A673 (cell line): ENCODE results near the gene ARHGAP26. TPM values are rescaled to one million over a fixed set of nuclear protein-coding genes. Genes with fewer than 3 reads are reported as not detected.

Experiments
- BruUV-seq: library from RNA; stranded (reverse); fragments of 400-500 nt; replicated peaks from 2 replicates; lab custom pipeline; 2021; lab: Mats Ljungman, UMichigan
- CTCF ChIA-PET: fragments of 300-600 bp; sonication (Branson Sonifier 250); formaldehyde crosslinking; loops from one replicate; lab custom pipeline; 2022; ENCODE audit warnings: antibody characterized with exemption; lab: Charles Lee
- POLR2A ChIA-PET: fragments of 300-600 bp; sonication (Branson Sonifier 250); formaldehyde crosslinking; loops from one replicate; lab custom pipeline; 2022; ENCODE audit warnings: antibody characterized with exemption; ENCODE audit not compliant: low non-redundant PET; lab: Charles Lee
- DNase-seq: peaks from one replicate; pipeline ENCODE4 v3.0.0-alpha.2; 2015; ENCODE audit warnings: low spot score
- H3K27ac ChIP-seq: fragments of 200-600 bp; sonication (generic); 2 replicates; pipeline ENCODE4 v1.5.1; 2016; ENCODE audit warnings: mixed run types, low read depth, mild to moderate bottlenecking, mixed read lengths, antibody characterized with exemption, low read length; ENCODE audit not compliant: poor library complexity, severe bottlenecking
- H3K27me3 ChIP-seq: fragments of 200-600 bp; sonication (generic); replicated peaks from 2 replicates; pipeline ENCODE4 v1.6.1; 2017; ENCODE audit warnings: mixed run types, low read depth, mild to moderate bottlenecking, mixed read lengths, antibody characterized with exemption, low read length; ENCODE audit not compliant: insufficient read depth, poor library complexity
- H3K36me3 ChIP-seq: fragments of 200-600 bp; sonication (generic); 2 replicates; pipeline ENCODE4 v1.6.1; 2016; ENCODE audit warnings: mixed run types, mild to moderate bottlenecking, mixed read lengths, antibody characterized with exemption, low read length; ENCODE audit not compliant: insufficient read depth, poor library complexity, severe bottlenecking
- H3K4me1 ChIP-seq: fragments of 200-600 bp; sonication (generic); 2 replicates; pipeline ENCODE4 v1.6.1; 2017; ENCODE audit warnings: mixed run types, mild to moderate bottlenecking, mixed read lengths, antibody characterized with exemption, low read length; ENCODE audit not compliant: insufficient read depth, poor library complexity, severe bottlenecking
- H3K4me3 ChIP-seq: fragments of 200-600 bp; sonication (generic); 2 replicates; pipeline ENCODE4 v1.5.1; 2016; ENCODE audit warnings: low read depth, mixed run types, mild to moderate bottlenecking, mixed read lengths, low read length; ENCODE audit not compliant: poor library complexity, severe bottlenecking
- H3K9me3 ChIP-seq: fragments of 200-600 bp; sonication (generic); 2 replicates; pipeline ENCODE4 v1.6.1; 2016; ENCODE audit warnings: mixed run types, low read depth, mild to moderate bottlenecking, mixed read lengths, antibody characterized with exemption, low read length; ENCODE audit not compliant: poor library complexity, severe bottlenecking
- EZH2 ChIP-seq: fragments of 200-600 bp; sonication (generic); IDR thresholded peaks from 2 replicates; pipeline ENCODE4 v1.6.1; 2017; ENCODE audit warnings: borderline replicate concordance, low read depth, mild to moderate bottlenecking, mixed read lengths, antibody characterized with exemption, low read length; ENCODE audit not compliant: poor library complexity, severe bottlenecking
- intact Hi-C: fragments of 100-400 bp; cut with micrococcal nuclease; formaldehyde crosslinking; loops from one replicate; pipeline ENCODE4 v1.10.0; 2022; ENCODE audit not compliant: unreplicated experiment
- total RNA-seq: library from RNA; stranded (reverse); gene quantifications from 2 replicates; pipeline ENCODE4 v1.2.3, GENCODE V29; 2021
- TF ChIP-seq, protein P1 (sequence below): fragments of 300-800, 200-600 bp; sonication (generic); conservative IDR thresholded peaks from 2 replicates; pipeline ENCODE4 v1.5.1; 2017; ENCODE audit warnings: low read depth, mild to moderate bottlenecking, antibody characterized with exemption, low read length, moderate library complexity, mixed read lengths

The ARHGAP26 gene
- total RNA-seq, 1 experiment from 2014 or later: 25.5 TPM

DNA sequence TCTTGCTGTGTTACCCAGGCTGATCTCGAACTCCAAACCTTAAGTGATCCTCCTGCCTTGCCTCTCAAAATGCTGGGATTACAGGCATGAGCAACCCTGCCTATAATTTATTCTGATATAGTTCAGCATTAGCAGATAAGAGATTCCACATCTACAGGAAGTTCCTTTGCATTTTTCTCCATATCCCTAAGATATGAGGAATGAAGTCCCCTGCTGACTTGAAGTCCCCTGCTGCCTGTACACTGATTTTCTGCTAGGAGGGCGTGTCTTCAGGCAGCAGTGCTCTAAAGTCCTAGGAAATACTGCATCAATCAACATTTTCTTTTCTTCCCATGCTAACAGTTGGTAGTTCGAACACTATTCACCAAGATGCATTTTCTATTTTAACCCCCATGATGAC, 105.8 kb downstream of the ARHGAP26 start:
- ChIA-PET POLR2A (no interaction called here), CTCF (interaction anchor here (0.6 to 2.8 kb wide), 2 partner anchors 90 to 163 kb away, joined by 5 to 14 read pairs; no protein-coding TSS in a partner anchor)
- no peak overlapping the region for H3K27ac ChIP-seq
- H3K4me1 ChIP-seq: peaks cover 72% of the 10 kb centered on the region
- intact Hi-C loops: loop anchor here (2.0 to 10.0 kb wide), 2 partner anchors 105 to 551 kb away; partner anchors contain the start of genes ARHGAP26 and SPRY4
- BruUV-seq: no TSS peak
- no peaks in the 10 kb centered on the region for H3K27me3 ChIP-seq
- no peak overlapping the region for H3K4me3 ChIP-seq
- TF ChIP-seq, protein P1, sequence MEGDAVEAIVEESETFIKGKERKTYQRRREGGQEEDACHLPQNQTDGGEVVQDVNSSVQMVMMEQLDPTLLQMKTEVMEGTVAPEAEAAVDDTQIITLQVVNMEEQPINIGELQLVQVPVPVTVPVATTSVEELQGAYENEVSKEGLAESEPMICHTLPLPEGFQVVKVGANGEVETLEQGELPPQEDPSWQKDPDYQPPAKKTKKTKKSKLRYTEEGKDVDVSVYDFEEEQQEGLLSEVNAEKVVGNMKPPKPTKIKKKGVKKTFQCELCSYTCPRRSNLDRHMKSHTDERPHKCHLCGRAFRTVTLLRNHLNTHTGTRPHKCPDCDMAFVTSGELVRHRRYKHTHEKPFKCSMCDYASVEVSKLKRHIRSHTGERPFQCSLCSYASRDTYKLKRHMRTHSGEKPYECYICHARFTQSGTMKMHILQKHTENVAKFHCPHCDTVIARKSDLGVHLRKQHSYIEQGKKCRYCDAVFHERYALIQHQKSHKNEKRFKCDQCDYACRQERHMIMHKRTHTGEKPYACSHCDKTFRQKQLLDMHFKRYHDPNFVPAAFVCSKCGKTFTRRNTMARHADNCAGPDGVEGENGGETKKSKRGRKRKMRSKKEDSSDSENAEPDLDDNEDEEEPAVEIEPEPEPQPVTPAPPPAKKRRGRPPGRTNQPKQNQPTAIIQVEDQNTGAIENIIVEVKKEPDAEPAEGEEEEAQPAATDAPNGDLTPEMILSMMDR: no peak
- no peak for TF ChIP-seq EZH2
- DNase-seq: peak; percentile 83
- no peaks in the 10 kb centered on the region for H3K9me3 ChIP-seq
- H3K36me3 ChIP-seq: no peaks in the 10 kb centered on the region

DNA sequence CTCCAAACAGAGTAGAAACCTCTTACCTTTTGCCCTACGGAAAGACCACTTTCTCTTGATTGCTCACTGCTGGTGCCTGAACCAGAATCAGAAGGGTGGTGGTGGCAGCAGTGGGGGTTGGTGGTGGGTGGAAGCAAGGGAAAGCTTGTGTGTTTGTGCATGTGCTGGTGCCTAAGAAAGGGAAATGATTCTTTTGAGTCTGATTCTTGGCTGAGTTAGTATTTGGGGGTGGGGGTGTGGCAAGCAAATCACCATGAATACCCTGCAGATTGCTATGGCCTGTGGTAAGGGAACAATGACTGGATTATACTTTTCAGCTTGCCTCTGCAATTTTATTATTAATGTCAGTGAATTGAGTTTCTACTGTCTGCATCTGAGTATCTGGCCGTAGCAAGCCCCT, 106.6 kb downstream of the ARHGAP26 start:
- intact Hi-C loops: loop anchor here (2.0 to 10.0 kb wide), 2 partner anchors 106 to 552 kb away; partner anchors contain the start of genes ARHGAP26 and SPRY4

DNA sequence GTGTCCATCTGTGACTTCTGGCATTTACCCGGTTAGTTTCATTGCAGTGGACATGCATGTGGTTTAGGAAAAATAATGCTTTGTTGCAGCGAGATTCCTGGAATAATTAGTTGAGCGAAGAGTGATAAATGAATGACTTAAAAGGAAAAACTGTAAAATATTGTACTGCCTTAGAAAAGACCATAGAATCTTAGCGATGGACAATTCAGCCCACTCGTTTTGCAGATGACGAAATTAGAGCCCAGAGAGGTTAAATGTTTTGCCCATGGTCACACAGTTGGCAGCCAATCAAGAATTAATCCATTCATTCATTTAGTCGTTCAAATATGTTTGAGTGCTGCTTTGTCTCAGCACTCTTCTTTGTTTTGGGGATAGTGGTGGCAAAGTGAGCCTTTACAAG, 107.9 kb downstream of the ARHGAP26 start:
- H3K27me3 ChIP-seq: no peaks in the 10 kb centered on the region
- ChIA-PET CTCF (interaction anchor here (4.7 kb wide), 1 partner anchor 165 kb away, joined by 21 read pairs; no protein-coding TSS in a partner anchor), POLR2A (no interaction called here)
- no peak overlapping the region for H3K27ac ChIP-seq
- peaks cover 60% of the 10 kb centered on the region for H3K4me1 ChIP-seq
- no peak for TF ChIP-seq EZH2
- TF ChIP-seq, protein P1: no peak
- no peaks in the 10 kb centered on the region for H3K36me3 ChIP-seq
- H3K4me3 ChIP-seq: no peak overlapping the region
- H3K9me3 ChIP-seq: no peaks in the 10 kb centered on the region
- DNase-seq: no peak
- BruUV-seq: no TSS peak
- intact Hi-C loops: loop anchor here (10.0 kb wide), 1 partner anchor 553 kb away; the partner anchor contains the start of gene SPRY4

More for the DNA sequence above, 106.6 kb downstream of the ARHGAP26 start:
- no TSS peak for BruUV-seq
- no peak overlapping the region for H3K4me3 ChIP-seq
- no peaks in the 10 kb centered on the region for H3K36me3 ChIP-seq
- ChIA-PET POLR2A (no interaction called here), CTCF (interaction anchor here (0.8 kb wide), 1 partner anchor 221 kb away, joined by 3 read pairs; no protein-coding TSS in a partner anchor)
- peaks cover 70% of the 10 kb centered on the region for H3K4me1 ChIP-seq
- peak; percentile 35 for DNase-seq
- H3K9me3 ChIP-seq: no peaks in the 10 kb centered on the region
- no peak for TF ChIP-seq EZH2
- TF ChIP-seq, protein P1: no peak
- no peaks in the 10 kb centered on the region for H3K27me3 ChIP-seq
- H3K27ac ChIP-seq: no peak overlapping the region
